HL-60 (cell line): ENCODE measurements around the gene FRMD3.

Experiments
- DNase-seq, 2 experiments: peaks; one replicate each; pipeline ENCODE4 v3.0.0-alpha.2; 2010 to 2020; ENCODE audit warnings: low read depth in 1 of 2, low spot score in 1 of 2
- H3K27ac ChIP-seq: fragments of 250-450 bp; sonication (Bioruptor Pico); replicated peaks from 2 replicates; pipeline ENCODE4 v1.5.1; 2020; ENCODE audit warnings: mild to moderate bottlenecking, moderate library complexity
- H3K27me3 ChIP-seq: fragments of 250-450 bp; sonication (Bioruptor Pico); 2 replicates; pipeline ENCODE4 v1.5.1; 2021; ENCODE audit warnings: mild to moderate bottlenecking, moderate library complexity; ENCODE audit not compliant: insufficient read depth, poor library complexity, severe bottlenecking
- H3K4me3 ChIP-seq: replicated peaks from 2 replicates; pipeline ENCODE4 v1.5.1; 2011; ENCODE audit warnings: mild to moderate bottlenecking, control low read depth, low read length; ENCODE audit not compliant: insufficient read depth
- CTCF ChIP-seq: IDR thresholded peaks from one replicate; pipeline ENCODE4 v1.5.1; 2011; ENCODE audit warnings: low read length, control low read depth, inconsistent platforms; ENCODE audit not compliant: insufficient read depth
- GABPA ChIP-seq: IDR thresholded peaks from 2 replicates; pipeline ENCODE4 v1.6.1; 2012; ENCODE audit warnings: low read depth
- POLR2AphosphoS5 ChIP-seq: IDR thresholded peaks from 2 replicates; pipeline ENCODE4 v1.6.1; 2012; ENCODE audit warnings: low read depth
- REST ChIP-seq: IDR thresholded peaks from 2 replicates; pipeline ENCODE4 v1.6.1; 2012; ENCODE audit warnings: low read depth; ENCODE audit not compliant: insufficient replicate concordance
- SPI1 ChIP-seq: IDR thresholded peaks from 2 replicates; pipeline ENCODE4 v1.6.1; 2012; ENCODE audit warnings: low read depth, mild to moderate bottlenecking, borderline replicate concordance

Gene FRMD3

GRCh38 chr9:83533296-83533695, 4.9 kb downstream of the FRMD3 start:
- no peak overlapping the region for H3K4me3 ChIP-seq
- no peak overlapping the region for H3K27ac ChIP-seq
- no peak for DNase-seq
- no peak for TF ChIP-seq CTCF
- TF ChIP-seq REST, result no peak
- TF ChIP-seq GABPA, result no peak
- no peak for TF ChIP-seq POLR2AphosphoS5
- TF ChIP-seq SPI1, result no peak
- H3K27me3 ChIP-seq, result no peaks in the 10 kb centered on the region

GRCh38 chr9:83526901-83527300, 11.3 kb downstream of the FRMD3 start:
- H3K4me3 ChIP-seq, result no peak overlapping the region
- TF ChIP-seq REST (no peak), GABPA (no peak)
- no peaks in the 10 kb centered on the region for H3K27me3 ChIP-seq
- DNase-seq, result no peak
- no peak overlapping the region for H3K27ac ChIP-seq

GRCh38 chr9:83526211-83526610, 12.0 kb downstream of the FRMD3 start:
- TF ChIP-seq SPI1 (no peak), REST (no peak), CTCF (no peak), POLR2AphosphoS5 (no peak), GABPA (no peak)
- H3K4me3 ChIP-seq, result no peak overlapping the region
- no peak overlapping the region for H3K27ac ChIP-seq
- DNase-seq, result no peak
- no peaks in the 10 kb centered on the region for H3K27me3 ChIP-seq

- Histone ChIP-seq H3K27ac (no peak overlapping the region), H3K4me3 (no peak overlapping the region), H3K27me3 (no peaks in the 10 kb centered on the region)
- TF ChIP-seq SPI1 (no peak), REST (no peak)
- no peak for DNase-seq
These were observed 14.5 kb downstream of the FRMD3 start for GRCh38 chr9:83523684-83524083.
